K562 (cell line): Measurements from ENCODE around the gene LMO7. TPM values are rescaled to one million over a fixed set of nuclear protein-coding genes. Genes with fewer than 3 reads are reported as not detected.

Experiments
- ATAC-seq: fragments of 200-7000 bp; cut with Tn5 transposase; 3 replicates; pipeline ENCODE4 v1.9.1; 2020; ENCODE audit warnings: moderate library complexity
- BruUV-seq: library from RNA; stranded (reverse); fragments of 400-500 nt; replicated peaks from 2 replicates; lab custom pipeline; 2021; lab: Mats Ljungman, UMichigan
- CTCF ChIA-PET: fragments of 300-600 bp; formaldehyde crosslinking; extraction: SDS; loops from one replicate; lab custom pipeline; 2021; ENCODE audit warnings: low intra/inter-chr PET ratio; lab: Yijun Ruan, JAX
- POLR2A ChIA-PET: fragments of 300-600, 350-650 bp; sonication (Branson Sonifier 250); formaldehyde crosslinking; extraction: SDS; loops from one replicate; lab custom pipeline; 2021; ENCODE audit warnings: antibody characterized with exemption, inconsistent platforms; lab: Yijun Ruan, JAX
- DNase-seq, 4 experiments: peaks; one replicate each; pipeline versions ENCODE4 v3.0.0 to v3.0.0-alpha.2; 2011 to 2018; ENCODE audit warnings: low spot score in 3 of 4, mixed read lengths in 3 of 4; ENCODE audit errors: extremely low read depth in 1 of 4
- FAIRE-seq: peaks from 2 replicates; lab custom pipeline; 2011; peaks lifted over from hg19 to GRCh38; lab: Jason Lieb, UNC
- H2AFZ ChIP-seq: 2 replicates; pipeline ENCODE4 v1.6.0; 2011; ENCODE audit warnings: low read depth, low read length, control low read depth, inconsistent platforms
- H3K27ac ChIP-seq: fragments of 200-600 bp; 3 replicates; pipeline ENCODE4 v1.8.0; 2011; ENCODE audit warnings: low read depth, mild to moderate bottlenecking, control low read depth, inconsistent platforms, low read length, moderate library complexity, mixed read lengths; ENCODE audit errors: extremely low read depth
- H3K27me3 ChIP-seq, 2 experiments: fragments of 300-600 bp in 1 of 2; 2 replicates in 1 of 2; 3 replicates in 1 of 2; pipeline versions ENCODE4 v1.6.0 to v1.8.0; 2011; ENCODE audit warnings: inconsistent platforms in 2 of 2, low read length in 2 of 2, mild to moderate bottlenecking in 1 of 2, mixed read lengths in 1 of 2, moderate library complexity in 1 of 2; ENCODE audit not compliant: control insufficient read depth in 2 of 2, insufficient read depth in 2 of 2
- H3K36me3 ChIP-seq: fragments of 300-600 bp; 3 replicates; pipeline ENCODE4 v1.8.0; 2011; ENCODE audit warnings: mild to moderate bottlenecking, low read length, inconsistent platforms; ENCODE audit not compliant: control insufficient read depth, insufficient read depth
- H3K4me1 ChIP-seq, 2 experiments: fragments of 200-600 bp in 1 of 2; replicated peaks in 1 of 2; 2 replicates in 1 of 2; 3 replicates in 1 of 2; pipeline versions ENCODE4 v1.5.1 to v1.8.0; 2011; ENCODE audit warnings: inconsistent platforms in 2 of 2, low read length in 2 of 2, mild to moderate bottlenecking in 1 of 2, mixed read lengths in 1 of 2, moderate library complexity in 1 of 2; ENCODE audit not compliant: control insufficient read depth in 2 of 2, insufficient read depth in 2 of 2
- H3K4me2 ChIP-seq: 2 replicates; pipeline ENCODE4 v1.6.1; 2011; ENCODE audit warnings: low read length, control low read depth, inconsistent platforms, mixed read lengths; ENCODE audit not compliant: insufficient read depth
- H3K4me3 ChIP-seq: fragments of 200-600 bp; sonication (generic), shearing (Covaris generic); 2 replicates; pipeline ENCODE4 v1.5.1; 2016; ENCODE audit warnings: control low read depth, inconsistent platforms
- H3K79me2 ChIP-seq: fragments of 200-600 bp; 3 replicates; pipeline ENCODE4 v1.8.0; 2011; ENCODE audit warnings: low read length, inconsistent platforms; ENCODE audit not compliant: control insufficient read depth, insufficient read depth
- H3K9ac ChIP-seq, 2 experiments: 2 replicates each; pipeline versions ENCODE4 v1.6.0 to v1.6.1; 2011; ENCODE audit warnings: low read depth in 2 of 2, low read length in 2 of 2, control low read depth in 1 of 2, inconsistent platforms in 1 of 2, mild to moderate bottlenecking in 1 of 2, mixed read lengths in 1 of 2; ENCODE audit not compliant: insufficient read depth in 1 of 2
- H3K9me1 ChIP-seq: one replicate; pipeline ENCODE4 v1.6.0; 2011; ENCODE audit warnings: inconsistent platforms, mild to moderate bottlenecking, low read length, moderate library complexity; ENCODE audit not compliant: control insufficient read depth, insufficient read depth
- H3K9me3 ChIP-seq: replicated peaks from 2 replicates; pipeline ENCODE4 v1.5.1; 2011; ENCODE audit warnings: low read depth, low read length, inconsistent platforms; ENCODE audit not compliant: control insufficient read depth, insufficient read depth
- H4K20me1 ChIP-seq: replicated peaks from 2 replicates; pipeline ENCODE4 v1.6.1; 2011; ENCODE audit warnings: low read length, inconsistent platforms, mixed read lengths; ENCODE audit not compliant: control insufficient read depth, insufficient read depth
- ARNT ChIP-seq, 2 experiments: fragments of 450-650 bp; IDR thresholded peaks; 2 replicates each; pipeline ENCODE4 v1.6.1; 2016; ENCODE audit warnings: mild to moderate bottlenecking in 1 of 2
- CEBPB ChIP-seq: fragments of 450-650 bp; IDR thresholded peaks from 2 replicates; pipeline ENCODE4 v1.6.1; 2016; ENCODE audit warnings: missing genetic modification characterization, missing compliant biosample characterization
- CREM ChIP-seq: IDR thresholded peaks from 2 replicates; pipeline ENCODE4 v1.6.1; 2014; ENCODE audit warnings: antibody characterized with exemption, low read depth
- DMBX1 ChIP-seq: fragments of 250-450 bp; sonication (Bioruptor Pico); IDR thresholded peaks from 2 replicates; pipeline ENCODE4 v1.8.0; 2022; ENCODE audit warnings: inconsistent platforms, mild to moderate bottlenecking, moderate library complexity, borderline replicate concordance
- EGR1 ChIP-seq: fragments of 450-650 bp; conservative IDR thresholded peaks from 2 replicates; pipeline ENCODE4 v1.6.1; 2017; ENCODE audit warnings: mild to moderate bottlenecking
- ESRRA ChIP-seq: fragments of 450-650 bp; IDR thresholded peaks from 2 replicates; pipeline ENCODE4 v1.6.1; 2014; ENCODE audit warnings: low read depth, mild to moderate bottlenecking, moderate library complexity, borderline replicate concordance
- JUNB ChIP-seq: fragments of 450-650 bp; formaldehyde crosslinking; conservative IDR thresholded peaks from 2 replicates; pipeline ENCODE4 v1.4.0; 2020; ENCODE audit warnings: mild to moderate bottlenecking
- KDM2B ChIP-seq: fragments of 250-450 bp; sonication (Bioruptor Pico); IDR thresholded peaks from 2 replicates; pipeline ENCODE4 v1.8.0; 2021; ENCODE audit warnings: mild to moderate bottlenecking, moderate library complexity
- KDM4B ChIP-seq, 2 experiments: fragments of 450-650 bp in 1 of 2; sonication (generic) in 1 of 2; IDR thresholded peaks; 2 replicates each; pipeline ENCODE4 v1.6.1; 2016 to 2017; ENCODE audit warnings: borderline replicate concordance in 2 of 2, antibody characterized with exemption in 1 of 2, low read depth in 1 of 2, mild to moderate bottlenecking in 1 of 2
- PTTG1 ChIP-seq: fragments of 450-650 bp; IDR thresholded peaks from 2 replicates; pipeline ENCODE4 v1.6.1; 2016; ENCODE audit warnings: low read depth, mild to moderate bottlenecking, missing genetic modification characterization, missing compliant biosample characterization
- RBM15 ChIP-seq: fragments of 200-400 bp; formaldehyde crosslinking; IDR thresholded peaks from 2 replicates; pipeline ENCODE4 v1.6.1; 2018; ENCODE audit warnings: mild to moderate bottlenecking, low read length, moderate library complexity; ENCODE audit not compliant: insufficient read depth
- TEAD2 ChIP-seq: fragments of 450-650 bp; IDR thresholded peaks from 2 replicates; pipeline ENCODE4 v1.6.1; 2016; ENCODE audit warnings: missing genetic modification characterization, control low read depth, missing compliant biosample characterization
- ZNF444 ChIP-seq: fragments of 250-450 bp; sonication (Bioruptor Pico); IDR thresholded peaks from 2 replicates; pipeline ENCODE4 v1.4.0; 2020; ENCODE audit warnings: mild to moderate bottlenecking, moderate library complexity
- WGBS: fragments of 100-300 bp; shearing (Covaris generic); methylation state at CpG from one replicate; pipeline ENCODE4 v1.1.6; 2016; ENCODE audit warnings: low coverage, mixed read lengths; ENCODE audit not compliant: insufficient coverage; ENCODE audit errors: missing lambda C conversion rate; 5-methylcytosine and 5-hydroxymethylcytosine counted together
- in situ Hi-C: fragments of 300-500 bp; cut with MboI; formaldehyde crosslinking; loops from 4 replicates; pipeline ENCODE4 v1.15.0; 2018; ENCODE audit warnings: inconsistent platforms, mixed read lengths
- intact Hi-C: fragments of 100-400 bp; cut with micrococcal nuclease; formaldehyde crosslinking; loops from 2 replicates; pipeline ENCODE4 v1.14.2; 2022
- polyA plus RNA-seq, 8 experiments: library from polyadenylated mRNA; depleted of rRNA in 4 of 8; stranded (reverse) in 5 of 8; unstranded in 3 of 8; fragments of >200 nt; fragmentation: Nextera tagmentation in 2 of 8; fragmentation: Illumina TruSeq in 1 of 8; extraction: Ambion mirVana in 2 of 8; extraction: Trizol in 1 of 8; gene quantifications; 2 replicates each; pipeline versions ENCODE4 v1.2.1 to v1.2.3, GENCODE V29; 2011 to 2014; ENCODE audit warnings: inconsistent platforms in 1 of 8, missing spikeins in 1 of 8
- total RNA-seq, 7 experiments: library from RNA; depleted of rRNA in 6 of 7; stranded (reverse); fragments of >200 nt in 6 of 7; fragmentation: Illumina TruSeq in 2 of 7; extraction: Trizol in 2 of 7; gene quantifications; 2 replicates each; pipeline versions ENCODE4 v1.2.1 to v1.2.3, GENCODE V29; 2011 to 2021; ENCODE audit warnings: low replicate concordance in 1 of 7
- TF ChIP-seq, protein P1 (sequence below): fragments of 250-450 bp; sonication (Bioruptor Pico); IDR thresholded peaks from 2 replicates; pipeline ENCODE4 v1.9.0; 2021; ENCODE audit warnings: mild to moderate bottlenecking, inconsistent platforms

The LMO7 gene
- total and polyA plus RNA-seq, 9 of the 15 experiments (the other 6 are each of a cell fraction or from before 2014, with no cell fraction given) = 0.42 to 4.3 (median 1.7) TPM

DNA sequence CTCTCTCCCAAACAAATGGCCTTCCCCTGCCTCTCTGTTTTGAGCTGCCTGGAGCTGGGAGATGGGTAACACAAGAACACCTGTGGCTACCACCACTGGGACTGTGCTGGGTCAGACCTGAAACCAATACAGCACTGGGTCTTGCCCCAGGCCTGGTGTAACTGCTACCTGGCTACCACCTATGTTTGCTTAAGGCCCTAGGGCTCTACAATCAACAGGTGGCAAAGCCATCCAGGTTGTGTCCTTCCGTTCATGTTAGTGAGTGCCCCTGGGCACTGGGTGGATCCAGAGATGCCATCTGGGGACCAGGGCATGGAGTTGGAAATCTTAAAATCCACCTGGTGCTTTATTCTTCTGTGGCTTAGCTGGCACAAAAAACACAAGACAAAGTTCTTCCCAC lies 18.9 kb upstream of the LMO7 start:
- TF ChIP-seq KDM4B (IDR thresholded peaks at IDR 0.05; ENCODE audit: borderline replicate concordance in 2 of 2, low read depth in 1 of 2) = no peak
- no peak for TF ChIP-seq ESRRA
- TF ChIP-seq KDM2B (CRISPR knock-in tag) = no peak
- no peak for TF ChIP-seq EGR1
- no peak for TF ChIP-seq RBM15
- H3K9me3 ChIP-seq = no peaks in the 10 kb centered on the region
- BruUV-seq = no TSS peak
- no peaks in the 10 kb centered on the region for H3K4me1 ChIP-seq
- ChIA-PET CTCF (no interaction called here), POLR2A (no interaction called here)
- FAIRE-seq (no peak), ATAC-seq (no peak), DNase-seq (no peak)
- no peak overlapping the region for H3K9ac ChIP-seq
- 100% methylated on average over 1 of the region's 1 CpG for WGBS
- H3K27me3 ChIP-seq = no peaks in the 10 kb centered on the region
- in situ Hi-C loops (no loop called here), intact Hi-C loops (no loop called here)
- no peak overlapping the region for H3K4me2 ChIP-seq
- no peaks in the 10 kb centered on the region for H3K9me1 ChIP-seq
- H3K79me2 ChIP-seq = no peaks in the 10 kb centered on the region
- no peaks in the 10 kb centered on the region for H4K20me1 ChIP-seq
- H3K4me3 ChIP-seq = no peak overlapping the region
- H2AFZ ChIP-seq = no peak overlapping the region
- H3K36me3 ChIP-seq = no peaks in the 10 kb centered on the region
- no peak overlapping the region for H3K27ac ChIP-seq

DNA sequence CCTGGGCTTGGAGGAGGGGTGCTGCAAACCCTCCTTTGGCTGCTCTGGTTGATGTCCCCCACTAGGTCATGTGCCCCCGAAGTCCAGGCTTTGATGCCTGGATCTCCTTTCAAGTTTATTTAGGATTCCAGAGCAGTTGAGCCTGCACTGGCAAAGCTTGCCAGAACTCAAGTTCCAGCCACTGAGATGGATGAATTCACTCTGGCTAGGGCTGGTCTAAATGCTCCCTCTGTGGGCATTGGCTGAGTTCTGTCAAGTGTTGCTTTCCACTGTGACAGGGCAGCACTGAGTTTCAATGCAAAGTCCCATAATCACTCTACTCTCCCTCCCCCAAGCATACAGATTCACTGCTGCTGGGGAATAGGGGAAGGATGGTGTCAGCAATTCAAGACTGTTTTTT lies 17.8 kb upstream of the LMO7 start:
- H3K9me1 ChIP-seq = no peaks in the 10 kb centered on the region
- H3K4me3 ChIP-seq = no peak overlapping the region
- CTCF ChIA-PET = no interaction called here
- no peak overlapping the region for H2AFZ ChIP-seq
- H3K9me3 ChIP-seq = no peaks in the 10 kb centered on the region
- no peaks in the 10 kb centered on the region for H3K4me1 ChIP-seq
- H3K9ac ChIP-seq = no peak overlapping the region
- in situ Hi-C loops = no loop called here
- H3K4me2 ChIP-seq = no peak overlapping the region
- DNase-seq (no peak), ATAC-seq (no peak), FAIRE-seq (no peak)
- no peaks in the 10 kb centered on the region for H3K27me3 ChIP-seq
- no peaks in the 10 kb centered on the region for H4K20me1 ChIP-seq
- no peaks in the 10 kb centered on the region for H3K79me2 ChIP-seq
- BruUV-seq = no TSS peak
- WGBS = 0% methylated on average over 1 of the region's 1 CpG
- no peak overlapping the region for H3K27ac ChIP-seq
- POLR2A ChIA-PET = interaction anchor here (0.9 to 1.4 kb wide), 2 partner anchors 9 to 15 kb away, joined by 4 read pairs; no protein-coding TSS in a partner anchor
- intact Hi-C loops = no loop called here
- TF ChIP-seq JUNB (CRISPR knock-in tag) (no peak), ARNT (IDR thresholded peaks at IDR 0.05) (no peak), CEBPB (tag) (no peak), TEAD2 (no peak), ZNF444 (CRISPR knock-in tag) (no peak), CREM (no peak), DMBX1 (no peak), PTTG1 (no peak)
- TF ChIP-seq, protein P1, sequence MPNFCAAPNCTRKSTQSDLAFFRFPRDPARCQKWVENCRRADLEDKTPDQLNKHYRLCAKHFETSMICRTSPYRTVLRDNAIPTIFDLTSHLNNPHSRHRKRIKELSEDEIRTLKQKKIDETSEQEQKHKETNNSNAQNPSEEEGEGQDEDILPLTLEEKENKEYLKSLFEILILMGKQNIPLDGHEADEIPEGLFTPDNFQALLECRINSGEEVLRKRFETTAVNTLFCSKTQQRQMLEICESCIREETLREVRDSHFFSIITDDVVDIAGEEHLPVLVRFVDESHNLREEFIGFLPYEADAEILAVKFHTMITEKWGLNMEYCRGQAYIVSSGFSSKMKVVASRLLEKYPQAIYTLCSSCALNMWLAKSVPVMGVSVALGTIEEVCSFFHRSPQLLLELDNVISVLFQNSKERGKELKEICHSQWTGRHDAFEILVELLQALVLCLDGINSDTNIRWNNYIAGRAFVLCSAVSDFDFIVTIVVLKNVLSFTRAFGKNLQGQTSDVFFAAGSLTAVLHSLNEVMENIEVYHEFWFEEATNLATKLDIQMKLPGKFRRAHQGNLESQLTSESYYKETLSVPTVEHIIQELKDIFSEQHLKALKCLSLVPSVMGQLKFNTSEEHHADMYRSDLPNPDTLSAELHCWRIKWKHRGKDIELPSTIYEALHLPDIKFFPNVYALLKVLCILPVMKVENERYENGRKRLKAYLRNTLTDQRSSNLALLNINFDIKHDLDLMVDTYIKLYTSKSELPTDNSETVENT (CRISPR knock-in tag) = no peak
- no peaks in the 10 kb centered on the region for H3K36me3 ChIP-seq
